ENCODE data around the gene LAX1.
"Not testable (repeated sequence)": the region's sequence is repeated elsewhere in the genome, so short reads cannot be mapped to it uniquely, and the experiment has no call there.

Gene LAX1, protein sequence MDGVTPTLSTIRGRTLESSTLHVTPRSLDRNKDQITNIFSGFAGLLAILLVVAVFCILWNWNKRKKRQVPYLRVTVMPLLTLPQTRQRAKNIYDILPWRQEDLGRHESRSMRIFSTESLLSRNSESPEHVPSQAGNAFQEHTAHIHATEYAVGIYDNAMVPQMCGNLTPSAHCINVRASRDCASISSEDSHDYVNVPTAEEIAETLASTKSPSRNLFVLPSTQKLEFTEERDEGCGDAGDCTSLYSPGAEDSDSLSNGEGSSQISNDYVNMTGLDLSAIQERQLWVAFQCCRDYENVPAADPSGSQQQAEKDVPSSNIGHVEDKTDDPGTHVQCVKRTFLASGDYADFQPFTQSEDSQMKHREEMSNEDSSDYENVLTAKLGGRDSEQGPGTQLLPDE

DNA sequence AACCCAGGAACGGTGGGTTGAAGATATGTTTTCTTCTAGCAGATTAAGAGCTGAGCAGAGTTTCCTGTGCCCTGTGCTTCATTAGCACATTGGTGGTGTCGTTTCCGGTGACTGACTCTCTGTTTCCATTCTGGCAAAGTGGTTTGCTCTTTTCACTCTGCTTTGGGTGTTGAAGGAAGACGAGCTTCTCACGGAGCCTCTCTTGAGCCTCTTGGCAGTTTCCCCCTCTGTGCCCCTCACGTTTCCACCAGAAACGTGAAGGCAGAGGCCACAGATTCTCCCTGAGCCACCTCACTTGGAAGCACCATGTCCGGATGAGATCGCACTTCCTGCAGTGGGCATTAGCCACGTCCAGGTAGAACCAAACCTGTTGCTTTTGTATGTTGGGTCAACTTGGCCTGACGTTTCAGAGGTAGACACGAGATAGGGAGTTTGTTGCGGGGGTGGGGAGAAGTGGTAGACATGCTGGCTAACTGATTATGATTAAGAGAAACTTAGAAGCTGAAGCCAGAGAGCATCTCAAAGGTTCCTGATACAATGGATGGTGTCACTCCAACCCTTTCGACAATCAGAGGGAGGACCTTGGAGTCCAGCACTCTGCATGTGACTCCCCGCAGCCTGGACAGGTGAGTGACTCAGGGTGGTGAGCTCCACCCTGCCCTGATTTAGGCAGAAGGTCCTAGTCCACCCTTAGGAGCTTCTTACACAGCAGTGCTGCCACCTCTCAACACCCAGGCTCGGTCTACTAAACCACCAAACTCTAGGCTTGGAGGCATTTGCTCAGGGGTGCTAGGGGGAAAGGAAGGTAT is at the start of gene LAX1:
Gene LAX1, plus strand, starts transcription at position 155 of the 809 bp plus-strand sequence. Its CDS starts 383 bp downstream, at position 538.
- FAIRE-seq = no peak

DNA sequence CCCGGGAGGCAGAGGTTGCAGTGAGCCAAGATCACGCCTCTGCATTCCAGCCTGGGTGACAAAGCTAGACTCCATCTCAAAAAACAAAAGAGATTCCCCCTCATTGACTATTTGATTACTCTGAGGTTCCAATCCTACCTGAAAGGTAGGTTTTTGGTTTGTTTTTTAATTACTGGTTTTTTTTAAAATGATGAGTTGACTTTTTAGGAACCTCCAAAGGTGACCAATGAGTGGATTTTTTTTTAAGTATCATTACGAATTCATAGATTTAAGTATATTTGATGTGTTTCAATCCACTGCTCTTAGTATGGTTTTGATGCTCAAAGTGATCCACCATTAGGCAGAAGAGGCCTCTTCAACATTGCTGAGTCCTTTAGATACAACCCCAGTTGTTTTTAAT is 47.9 kb upstream of the LAX1 start:
- no peak for FAIRE-seq

DNA sequence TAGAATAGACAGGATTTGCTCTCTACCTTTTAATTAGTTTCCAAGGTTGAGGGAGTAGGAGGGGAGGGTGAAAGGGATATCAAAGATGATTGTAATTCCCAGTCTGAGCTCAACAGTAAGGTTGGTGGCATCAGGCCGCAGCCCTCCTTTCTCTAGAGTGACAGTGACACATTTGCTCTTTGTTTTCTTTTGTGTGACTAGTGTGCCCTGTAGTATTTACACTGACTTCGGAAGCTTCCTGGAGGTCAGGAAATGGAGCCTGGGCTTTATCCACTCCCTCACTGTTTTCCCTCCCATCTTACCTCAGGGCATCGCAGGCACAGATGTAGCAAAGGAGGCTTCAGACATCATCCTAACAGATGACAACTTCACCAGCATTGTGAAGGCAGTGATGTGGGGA is 44.7 kb upstream of the LAX1 start:
- FAIRE-seq = no peak

DNA sequence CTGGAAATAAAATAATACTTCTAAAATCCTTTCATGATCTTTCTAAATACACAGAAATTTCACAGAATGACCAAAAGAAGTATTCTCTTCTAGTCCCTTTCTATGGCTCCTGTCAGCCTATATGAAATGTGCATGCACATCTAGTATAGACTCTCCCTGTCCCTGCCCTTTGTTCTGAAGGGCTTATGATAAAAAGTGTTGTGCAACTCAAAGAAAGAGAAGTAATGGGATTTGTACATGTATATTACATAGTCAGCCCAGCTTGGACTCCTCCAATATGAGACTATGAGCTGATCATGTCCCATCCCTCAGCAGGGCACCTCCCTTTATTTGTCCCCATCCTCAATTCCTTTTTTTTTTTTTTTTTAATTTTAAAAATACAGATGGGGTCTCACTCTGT is 42.1 kb upstream of the LAX1 start:
- FAIRE-seq = no peak

DNA sequence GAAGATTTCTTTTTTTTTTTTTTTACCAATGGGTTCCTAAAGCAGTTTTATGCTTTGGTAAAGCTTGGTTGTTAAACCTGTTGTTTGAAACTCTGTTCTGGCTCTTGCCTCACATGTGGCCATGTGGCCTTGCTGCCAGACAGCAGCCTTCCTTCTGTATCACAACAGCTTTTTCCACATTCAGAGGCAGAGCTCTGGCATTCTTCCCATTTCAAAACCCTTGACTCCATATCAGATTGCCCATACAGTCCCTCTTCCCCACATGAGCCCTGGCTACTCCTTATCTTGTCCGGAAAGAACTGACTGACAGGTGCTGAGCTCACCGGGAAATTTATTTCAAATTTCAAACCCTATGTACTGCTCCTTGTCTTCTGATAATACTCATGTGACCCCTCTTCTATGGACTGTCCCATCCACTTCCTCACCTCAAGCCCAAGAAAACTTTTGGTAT is 38.5 kb upstream of the LAX1 start:
- no peak for FAIRE-seq

DNA sequence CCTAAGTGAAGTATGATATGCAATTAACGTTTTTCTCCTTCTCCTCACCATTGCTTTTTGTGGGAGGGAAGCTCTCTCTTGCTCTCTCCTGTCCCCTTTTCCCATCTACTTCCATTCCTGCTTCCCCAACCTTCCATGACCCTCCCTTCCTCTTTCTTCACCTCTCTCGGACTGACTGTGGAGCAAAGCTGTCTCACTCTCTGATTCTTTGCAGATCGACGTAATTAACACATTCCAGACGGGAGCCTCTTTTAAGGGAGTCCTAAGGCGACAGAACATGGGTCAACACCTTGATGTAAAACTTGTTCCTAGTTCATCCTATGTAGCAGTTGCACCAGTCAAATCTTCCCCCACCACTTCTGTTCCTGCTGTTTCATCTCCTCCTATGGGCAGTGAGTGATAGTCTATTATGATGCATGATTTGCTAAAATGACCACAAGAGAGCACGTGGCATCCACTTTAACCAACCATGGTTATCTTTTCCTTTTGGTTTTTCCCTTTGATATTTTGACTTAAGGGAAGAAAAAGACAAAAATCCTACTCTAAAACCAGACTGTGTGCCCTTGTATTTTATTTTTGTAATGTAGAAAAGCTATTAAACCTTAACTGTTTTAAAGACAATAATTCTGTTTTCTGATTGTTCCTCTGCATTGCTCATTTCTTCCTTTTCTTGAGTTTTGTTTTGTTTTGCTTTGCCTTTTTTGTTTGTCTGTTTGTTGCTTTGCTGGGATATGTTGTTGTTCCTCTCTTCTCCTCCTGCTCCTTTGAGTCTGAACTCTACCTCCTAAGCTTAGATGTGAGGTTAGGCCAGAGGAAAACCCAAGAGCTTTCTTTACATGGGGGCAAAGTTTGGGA is 31.7 kb upstream of the LAX1 start:
- no peak for FAIRE-seq

DNA sequence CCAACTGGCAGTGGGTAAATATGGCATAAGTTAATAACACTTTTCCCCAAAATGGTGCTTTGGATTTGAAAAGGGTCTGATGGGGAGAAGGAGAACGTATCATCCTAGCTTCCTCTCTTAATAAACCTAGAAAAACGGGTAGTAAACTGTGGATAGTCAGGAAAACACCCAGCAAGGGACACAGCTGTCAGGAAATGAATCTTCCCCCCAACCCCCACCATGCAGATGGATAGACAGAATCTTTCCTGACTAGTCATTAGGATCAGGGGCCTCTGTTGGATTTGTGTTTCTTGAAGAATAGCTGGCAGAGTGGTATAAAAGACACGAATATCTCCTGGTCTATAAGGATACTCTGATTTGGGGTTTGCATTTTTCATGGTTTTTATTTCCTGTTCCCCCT is 22.5 kb upstream of the LAX1 start:
- no peak for FAIRE-seq

DNA sequence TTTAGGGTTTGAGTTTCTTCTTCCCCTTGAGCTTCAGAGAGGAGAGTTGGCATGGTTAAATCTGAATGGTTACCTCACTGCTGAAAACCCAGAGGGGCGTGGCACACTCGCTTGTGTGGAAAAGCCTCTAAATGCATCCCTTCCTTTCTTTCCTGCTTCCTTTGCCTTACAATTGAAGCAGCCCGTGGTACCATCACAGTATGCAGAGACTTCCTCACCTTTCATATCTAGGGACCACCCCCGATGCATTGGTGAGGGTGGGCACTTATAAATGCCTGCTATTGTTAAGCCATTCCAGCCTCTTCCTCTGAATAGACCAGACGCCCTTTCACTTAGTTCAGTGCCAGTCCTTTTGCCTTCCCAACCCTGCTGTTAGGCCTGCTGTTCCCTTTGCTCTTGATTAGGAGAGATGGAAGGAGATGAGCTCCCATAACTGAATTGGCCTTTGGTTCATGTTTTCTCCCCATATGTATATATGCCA is 21.9 kb upstream of the LAX1 start:
- FAIRE-seq = no peak

DNA sequence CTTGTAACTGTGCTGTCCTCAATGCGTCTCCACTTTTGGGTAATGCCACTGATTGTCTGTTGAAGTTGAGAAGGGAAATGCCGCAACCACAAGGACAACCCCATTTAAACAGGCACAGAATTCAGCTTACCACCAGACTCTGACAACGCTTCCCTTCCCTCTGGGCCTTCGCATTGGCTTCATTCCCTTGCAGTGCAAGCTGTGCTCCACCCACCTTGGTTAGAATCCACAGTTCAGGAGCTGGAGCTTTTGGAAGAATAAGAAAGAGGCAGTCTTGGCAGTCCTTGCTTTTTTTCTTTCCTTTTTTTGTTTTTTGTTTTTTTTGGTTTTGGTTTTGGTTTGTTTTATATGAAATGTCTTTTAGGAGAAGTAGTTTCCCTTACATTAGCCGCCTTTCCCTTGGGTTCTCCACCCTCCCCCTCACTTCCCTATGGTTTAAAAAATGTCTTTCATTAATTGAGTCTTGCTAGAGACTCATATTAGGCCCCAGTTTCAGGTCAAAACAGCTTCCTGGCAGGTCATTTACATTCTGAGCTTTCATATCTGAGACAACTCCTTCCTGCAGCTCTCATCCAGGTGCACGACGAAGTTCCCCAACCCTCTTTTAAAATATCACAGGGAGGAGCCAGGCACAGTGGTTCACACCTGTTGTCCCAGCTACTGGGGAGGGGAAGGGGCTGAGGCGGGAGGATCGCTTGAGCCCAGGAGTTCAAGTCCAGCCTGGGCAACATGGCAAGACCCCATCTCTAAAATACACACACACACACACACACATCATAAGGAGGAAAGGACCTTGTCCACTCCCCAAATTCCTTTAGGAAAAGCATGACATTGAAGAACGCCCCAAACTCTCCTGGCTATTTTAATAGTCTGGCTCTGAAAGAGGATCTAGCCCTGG is 20.7 kb upstream of the LAX1 start:
- FAIRE-seq = no peak

DNA sequence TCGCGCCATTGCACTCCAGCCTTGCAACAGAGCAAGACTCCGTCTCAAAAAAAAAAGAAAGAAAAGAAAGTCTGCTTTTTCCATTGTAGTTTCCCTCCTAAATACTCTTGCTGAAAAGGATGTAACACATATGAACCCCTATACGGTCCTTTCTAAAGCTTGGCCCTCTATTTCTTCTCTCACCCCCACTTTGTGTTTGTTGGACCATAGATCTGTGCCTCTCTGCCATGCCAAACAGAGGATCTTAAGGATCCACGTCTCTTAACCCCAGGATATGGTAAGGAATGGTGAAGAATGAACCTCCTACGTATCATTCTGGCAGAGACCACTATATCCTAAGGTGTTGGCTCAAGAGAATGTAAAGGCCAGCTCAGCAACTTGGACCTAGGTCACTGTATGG is 18.7 kb upstream of the LAX1 start:
- no peak for FAIRE-seq

DNA sequence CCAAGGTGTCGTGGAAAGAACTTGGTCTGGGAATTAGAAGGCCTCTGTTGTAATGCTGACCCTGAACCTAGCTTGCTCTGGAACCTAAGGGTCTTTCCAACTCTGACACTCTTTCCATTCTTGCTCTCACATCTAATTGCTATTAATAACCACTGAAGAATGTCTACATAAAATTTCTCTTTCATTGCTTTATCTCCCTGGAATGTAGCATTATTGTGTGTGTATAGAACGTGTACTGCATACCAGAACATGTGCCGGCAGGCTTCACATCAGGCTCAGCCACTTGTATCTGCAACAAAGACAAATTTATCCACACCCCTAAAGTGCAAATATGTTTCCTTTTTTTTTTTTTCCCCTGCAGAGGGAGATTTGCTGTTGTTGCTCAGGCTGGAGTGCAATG is 13.9 kb upstream of the LAX1 start:
- no peak for FAIRE-seq

DNA sequence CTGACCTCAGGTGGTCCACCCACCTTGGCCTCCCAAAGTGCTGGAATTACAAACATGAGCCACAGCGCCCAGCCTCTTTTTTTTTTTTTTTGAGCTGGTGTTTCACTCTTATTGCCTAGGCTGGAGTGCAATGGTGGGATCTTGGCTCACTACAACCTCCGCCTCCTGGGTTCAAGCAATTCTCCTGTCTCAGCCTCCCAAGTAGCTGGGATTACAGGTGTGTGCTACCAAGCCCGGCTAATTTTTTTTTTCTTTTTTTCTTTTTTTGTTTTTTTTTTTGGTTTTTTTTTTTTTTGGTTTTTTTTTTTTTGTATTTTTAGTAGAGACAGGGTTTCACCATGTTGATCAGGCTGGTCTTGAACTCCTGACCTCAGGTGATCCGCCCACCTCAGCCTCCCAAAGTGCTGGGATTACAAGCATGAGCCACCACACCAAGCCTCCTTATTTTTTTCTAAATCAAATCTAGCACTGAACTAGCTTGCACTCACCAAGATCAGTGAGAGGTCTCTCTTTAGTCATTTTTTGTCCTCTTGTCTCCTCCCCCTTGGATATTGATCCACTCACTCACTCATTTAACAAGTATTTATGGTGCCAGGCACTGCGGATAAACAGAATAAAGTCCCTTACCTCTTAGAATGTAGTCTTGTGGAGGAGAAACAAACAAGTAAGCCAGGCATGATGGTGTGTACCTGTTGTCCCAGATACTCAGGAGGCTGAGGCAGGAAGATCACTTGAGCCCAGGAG is 13.2 kb upstream of the LAX1 start:
- not testable (repeated sequence) for FAIRE-seq

DNA sequence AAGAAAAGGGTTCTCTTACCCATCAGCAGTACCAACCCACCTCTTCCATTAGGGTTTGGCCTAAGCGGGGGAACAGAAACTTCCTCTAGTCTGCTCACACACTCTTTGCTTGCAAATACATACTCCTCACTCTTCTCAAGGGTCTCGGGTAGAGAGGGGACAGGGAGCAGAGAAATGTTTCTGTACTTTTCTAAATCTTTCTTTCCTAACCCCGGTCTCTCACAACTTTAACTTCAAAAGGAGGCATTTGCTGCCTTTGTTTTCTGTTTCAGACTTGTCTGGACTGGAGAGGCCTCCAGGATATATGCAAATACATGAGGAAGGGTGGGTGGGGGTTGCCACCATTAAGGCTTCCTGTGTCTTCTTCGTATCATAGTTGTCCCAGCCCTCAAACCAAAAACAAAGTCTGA is 10.5 kb upstream of the LAX1 start:
- FAIRE-seq = no peak

DNA sequence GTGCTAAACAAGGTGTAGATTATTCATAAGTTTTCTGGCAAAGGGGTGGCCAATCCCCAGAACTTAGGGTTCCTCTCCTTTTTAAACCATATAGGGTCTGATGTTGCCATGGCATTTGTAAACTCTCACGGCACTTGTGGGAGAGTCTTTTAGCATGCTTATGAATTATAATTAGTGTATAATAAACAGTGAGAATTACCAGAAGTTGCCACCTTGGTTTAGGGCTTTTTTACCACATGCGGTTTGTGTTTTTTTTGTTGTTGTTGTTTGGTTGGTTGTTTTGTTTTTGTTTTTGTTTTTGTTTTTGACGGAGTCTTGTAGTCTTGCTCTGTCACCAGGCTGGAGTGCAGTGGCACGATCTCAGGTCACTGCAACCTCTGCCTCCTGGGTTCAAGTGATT is 8.9 kb upstream of the LAX1 start:
- FAIRE-seq = no peak

DNA sequence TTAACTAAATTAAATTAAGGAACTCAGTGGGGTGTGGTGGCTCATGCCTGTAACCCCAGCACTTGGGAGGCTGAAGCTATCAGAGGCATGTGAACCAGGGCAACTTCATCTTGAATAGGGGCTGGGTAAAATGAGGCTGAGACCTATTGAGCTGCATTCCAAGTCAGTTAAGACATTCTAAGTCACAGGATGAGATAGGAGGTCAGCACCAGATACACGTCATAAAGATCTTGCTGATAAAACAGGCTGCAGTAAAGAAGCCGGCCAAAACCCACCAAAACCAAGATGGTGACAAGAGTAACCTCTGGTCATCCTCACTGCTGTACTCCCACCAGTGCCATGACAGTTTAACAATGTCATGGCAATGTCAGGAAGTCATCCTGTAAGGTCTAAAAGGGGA is 6.2 kb upstream of the LAX1 start:
- FAIRE-seq = not testable (repeated sequence)

DNA sequence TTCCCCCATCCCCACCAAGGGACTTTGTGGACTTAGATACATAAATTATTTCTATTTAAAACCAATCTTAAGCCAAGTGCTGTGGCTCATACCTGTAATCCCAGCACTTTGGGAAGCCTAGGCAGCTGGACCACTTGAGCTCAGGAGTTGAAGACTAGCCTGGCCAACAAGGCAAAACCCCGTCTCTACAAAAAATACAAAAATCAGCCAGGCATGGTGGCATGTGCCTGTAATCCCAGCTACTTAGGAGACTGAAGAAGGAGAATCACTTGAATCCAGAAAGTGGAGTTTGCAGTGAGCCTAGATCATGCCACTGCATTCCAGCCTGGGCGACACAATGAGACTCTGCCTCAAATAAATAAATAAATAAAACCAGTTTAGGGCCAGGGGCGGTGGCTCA is 4.5 kb upstream of the LAX1 start:
- FAIRE-seq = no peak

DNA sequence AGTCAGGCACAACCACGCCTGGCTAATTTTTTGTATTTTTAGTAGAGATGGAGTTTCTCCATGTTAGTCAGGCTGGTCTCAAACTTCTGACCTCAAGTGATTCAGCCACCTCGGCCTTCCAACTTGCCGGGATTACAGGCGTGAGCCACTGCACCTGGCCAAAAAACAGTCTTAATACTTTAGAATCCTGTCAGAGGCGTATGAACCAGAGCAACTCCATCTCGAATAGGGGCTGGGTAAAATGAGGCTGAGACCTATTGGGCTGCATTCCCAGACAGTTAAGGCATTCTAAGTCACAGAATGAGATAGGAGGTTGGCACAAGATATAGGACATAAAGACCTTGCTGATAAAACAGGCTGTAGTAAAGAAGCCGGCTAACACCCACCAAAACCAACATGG is 3.0 kb upstream of the LAX1 start:
- FAIRE-seq = not testable (repeated sequence)

DNA sequence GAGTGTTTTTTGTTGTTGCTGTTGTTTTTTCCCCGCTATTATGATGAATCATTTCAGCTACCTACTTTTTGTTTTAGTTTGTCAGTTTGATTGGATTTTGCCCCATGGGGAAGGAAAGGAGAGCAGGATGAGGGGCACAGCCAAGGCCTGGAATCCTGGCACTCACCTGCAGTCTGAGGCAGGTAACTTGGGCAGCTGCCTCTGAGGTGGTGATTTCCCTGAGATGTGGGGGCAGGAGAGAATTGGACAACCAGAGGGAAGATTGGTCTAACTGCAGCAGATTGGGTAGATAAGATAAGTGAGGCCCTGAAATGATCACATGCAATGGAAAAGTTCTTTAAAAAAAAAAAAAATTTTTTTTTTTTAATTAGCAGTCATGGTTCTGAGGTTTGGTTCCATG is 1.5 kb upstream of the LAX1 start:
- no peak for FAIRE-seq

DNA sequence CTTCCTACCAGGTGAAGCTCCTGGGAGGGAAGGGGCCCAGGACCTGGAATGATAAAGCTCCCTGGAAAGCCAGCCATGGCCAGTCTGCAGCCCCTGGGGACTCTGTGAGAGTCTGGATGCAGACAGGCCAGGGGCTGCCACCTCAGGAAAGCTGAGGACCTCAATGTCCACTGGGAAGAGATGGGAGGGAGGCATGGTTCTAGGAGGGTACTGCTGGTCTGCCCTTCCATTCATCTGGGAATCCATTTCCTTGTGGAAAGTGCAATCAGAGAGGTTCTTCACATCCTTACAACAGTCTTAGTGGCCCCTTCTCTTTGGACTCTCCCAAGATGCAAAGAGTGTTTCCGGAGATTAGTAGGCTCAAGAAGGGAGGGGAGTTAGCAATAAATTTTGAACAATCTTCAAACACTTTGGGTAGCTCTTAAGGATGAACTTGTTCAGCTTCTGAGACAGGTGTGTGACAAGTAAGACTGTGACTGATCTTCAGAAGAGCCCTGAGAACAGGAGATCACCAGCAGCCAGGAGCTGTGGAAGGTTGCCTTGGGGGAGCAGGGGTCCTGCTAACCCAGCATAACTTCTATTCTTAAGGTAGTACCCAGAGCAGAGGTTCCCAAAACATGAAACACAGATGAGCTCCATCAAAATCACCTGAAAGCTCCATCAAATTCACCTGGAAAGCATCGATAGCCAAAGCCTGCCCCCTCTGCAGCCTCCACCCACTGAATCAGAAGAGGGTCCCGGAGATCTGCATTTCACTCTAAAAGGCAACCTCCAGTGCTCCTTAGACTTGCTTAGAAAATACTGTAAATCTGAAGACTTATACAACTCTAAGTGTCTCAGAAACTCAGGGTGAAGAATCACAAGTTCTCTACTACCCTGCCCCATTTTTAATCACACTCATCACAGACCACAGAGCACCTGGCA is 616 bp upstream of the LAX1 start:
- no peak for FAIRE-seq

DNA sequence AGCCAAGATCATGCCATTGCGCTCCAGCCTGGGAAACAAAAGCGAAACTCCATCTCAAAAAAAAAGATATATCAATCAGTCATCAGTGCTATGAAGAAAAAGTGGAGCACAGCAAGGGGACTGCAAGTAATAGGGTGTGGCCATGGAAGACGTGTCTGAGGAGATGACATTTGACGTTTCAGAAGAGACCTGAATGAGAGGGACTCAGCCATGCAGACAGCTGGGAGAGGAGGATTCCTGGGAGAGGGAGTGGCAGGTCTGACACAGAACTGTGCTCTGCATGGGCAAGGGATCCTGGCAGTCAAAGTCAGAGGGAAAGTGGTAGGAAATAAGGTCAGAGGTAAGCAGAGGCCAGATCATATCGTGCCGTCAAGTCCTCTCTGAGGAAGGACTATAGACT is 3.3 kb downstream of the LAX1 start:
- FAIRE-seq = no peak

Data from endometrium (tissue), 2 donors.